HG02981 (cell line): ENCODE measurements around the gene NKX6-2.

Experiments used
- ATAC-seq: cut with Tn5 transposase; IDR thresholded peaks from one replicate; pipeline ENCODE4 v1.9.1; 2021; ENCODE audit warnings: mild to moderate bottlenecking, moderate library complexity; ENCODE audit not compliant: unreplicated experiment

The NKX6-2 gene

GRCh38 chr10:132742167-132742836 lies 43.6 kb downstream of the NKX6-2 start:
- ATAC-seq: no peak

- ATAC-seq: no peak
Measured at GRCh38 chr10:132740588-132740987, 45.4 kb downstream of the NKX6-2 start.

DNA sequence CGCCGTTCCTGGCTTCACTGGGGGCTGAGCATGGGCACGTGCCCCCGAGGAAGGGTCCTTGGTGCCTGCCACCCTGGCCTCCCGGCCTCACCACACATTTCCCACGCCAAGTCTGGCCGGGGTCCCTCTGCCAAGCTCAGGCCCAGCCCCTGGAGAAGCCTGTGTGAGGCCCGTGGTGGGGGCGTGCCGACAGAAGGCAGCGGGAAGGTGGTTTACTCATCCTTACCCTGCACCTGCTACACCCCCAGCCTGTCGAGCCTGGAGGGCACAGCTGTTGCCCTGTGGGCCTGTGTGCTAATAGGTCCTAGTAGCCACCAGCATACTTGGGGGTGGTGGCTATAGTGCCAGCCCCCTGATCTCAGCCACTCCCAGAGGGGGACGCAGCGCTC lies 46.7 kb downstream of the NKX6-2 start:
- no peak for ATAC-seq

- no peak for ATAC-seq
Measured at GRCh38 chr10:132738454-132739224, 47.3 kb downstream of the NKX6-2 start.

- ATAC-seq: no peak
Measured at GRCh38 chr10:132737390-132738048, 48.4 kb downstream of the NKX6-2 start.

DNA sequence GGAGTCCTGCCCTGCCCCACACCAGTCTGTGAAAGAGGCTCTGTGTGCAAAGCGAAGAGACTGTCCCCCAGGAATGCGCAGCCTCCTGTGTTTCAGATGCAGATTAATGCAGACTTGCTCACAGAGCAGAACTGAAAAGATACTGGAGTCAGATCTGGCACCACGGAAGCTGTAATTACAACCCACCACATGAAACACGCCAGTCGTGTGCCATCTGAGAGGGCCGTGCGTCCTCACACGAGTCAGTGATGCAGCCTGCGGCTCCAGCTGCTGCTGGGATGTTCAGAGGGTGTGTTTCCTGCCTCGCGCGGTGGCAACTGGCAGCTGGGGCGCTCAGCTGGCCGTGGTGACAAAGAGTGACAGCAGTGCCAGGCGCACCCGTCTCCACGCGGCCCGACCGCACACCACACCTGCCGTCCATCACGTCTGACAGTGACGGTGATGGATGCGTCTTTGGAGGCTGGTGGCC lies 50.0 kb downstream of the NKX6-2 start:
- ATAC-seq: no peak

DNA sequence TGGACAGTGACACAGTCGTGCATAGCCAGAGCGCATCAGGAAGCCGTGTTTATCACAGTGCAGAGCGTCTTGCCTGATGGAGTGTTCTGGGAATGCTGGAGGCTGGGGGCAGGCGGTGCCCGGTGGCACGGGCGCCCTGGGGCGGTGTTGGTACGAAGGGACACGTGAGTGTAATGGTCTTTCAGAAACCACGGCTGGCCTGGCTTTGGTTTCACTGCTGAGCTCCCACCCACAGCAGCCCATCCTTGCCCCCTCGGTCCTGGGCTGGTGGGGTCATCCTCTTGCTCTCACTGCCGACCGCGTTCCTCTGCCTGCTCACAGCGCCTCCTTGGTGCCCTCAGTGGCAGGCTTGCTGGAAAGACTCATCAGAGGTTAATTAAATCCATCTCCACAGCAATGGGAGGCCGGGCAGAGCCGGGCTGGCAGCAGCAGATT lies 50.6 kb downstream of the NKX6-2 start:
- ATAC-seq: no peak

DNA sequence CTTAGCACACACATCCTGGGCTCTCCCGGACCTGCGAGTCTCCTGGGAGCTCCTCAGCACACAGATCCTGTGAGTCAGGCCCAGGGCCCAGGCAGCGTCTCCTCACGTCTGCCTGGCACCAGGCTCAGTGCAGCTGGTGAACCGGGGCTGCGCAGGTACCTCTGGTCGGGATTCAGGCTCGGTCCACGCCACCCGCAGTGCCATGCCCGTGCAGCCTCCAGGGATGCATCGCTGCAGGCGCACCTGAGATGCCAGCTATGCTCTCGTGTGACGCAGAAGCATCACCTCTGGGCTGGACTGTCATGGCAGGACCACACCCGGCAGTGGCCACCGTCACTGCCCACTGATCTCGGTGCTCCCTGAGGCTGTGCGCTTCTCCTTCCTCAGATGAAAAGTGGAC lies 52.0 kb downstream of the NKX6-2 start:
- ATAC-seq: no peak
